WTC11 (cell line): ENCODE results near the gene CD86.

Experiments used
- PRDM15 ChIP-seq: sonication (generic); formaldehyde crosslinking; IDR thresholded peaks from 2 replicates; pipeline ENCODE4 v1.8.0; 2022; ENCODE audit warnings: missing genetic modification reagents
- TF ChIP-seq, protein P1 (sequence below): fragments of 200-600 bp; IDR thresholded peaks from 2 replicates; pipeline ENCODE4 v1.8.0; 2022; ENCODE audit warnings: antibody characterized with exemption

DNA sequence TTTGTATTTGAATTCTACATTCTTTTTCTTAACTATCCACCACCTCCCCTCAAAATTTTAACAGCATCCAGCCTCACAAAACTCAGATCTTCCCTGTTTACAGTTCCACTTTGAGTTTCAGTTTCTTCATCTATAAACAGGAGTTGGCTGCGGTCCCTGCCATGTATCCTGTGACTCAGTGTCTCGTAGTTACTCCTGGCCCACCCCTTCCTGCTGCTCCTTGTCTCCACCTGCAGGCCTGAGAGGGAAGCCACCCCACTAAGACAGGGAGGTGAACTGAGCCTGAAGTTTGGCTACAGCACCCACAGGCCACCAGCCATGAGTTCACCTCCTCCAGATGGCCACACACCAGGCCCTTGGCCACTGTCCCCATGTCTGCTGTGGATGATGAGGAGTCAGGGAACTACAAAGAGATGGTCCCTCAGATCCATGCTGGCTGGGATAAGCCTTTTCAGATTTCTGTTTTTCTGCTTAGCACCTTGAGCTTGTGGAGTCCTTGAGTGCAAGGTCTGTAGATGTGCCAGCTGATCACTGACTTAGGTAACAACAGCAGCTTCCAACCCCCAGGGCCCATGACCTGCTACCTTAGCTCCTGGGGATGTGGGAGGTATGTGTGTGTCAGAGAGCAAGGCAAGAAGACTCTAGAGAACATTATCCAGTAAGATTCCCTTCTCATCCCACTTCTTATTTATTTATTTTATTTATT is 37.5 kb downstream of the CD86 start:
- no peak for TF ChIP-seq PRDM15 (CRISPR knock-in tag)
- TF ChIP-seq, protein P1, sequence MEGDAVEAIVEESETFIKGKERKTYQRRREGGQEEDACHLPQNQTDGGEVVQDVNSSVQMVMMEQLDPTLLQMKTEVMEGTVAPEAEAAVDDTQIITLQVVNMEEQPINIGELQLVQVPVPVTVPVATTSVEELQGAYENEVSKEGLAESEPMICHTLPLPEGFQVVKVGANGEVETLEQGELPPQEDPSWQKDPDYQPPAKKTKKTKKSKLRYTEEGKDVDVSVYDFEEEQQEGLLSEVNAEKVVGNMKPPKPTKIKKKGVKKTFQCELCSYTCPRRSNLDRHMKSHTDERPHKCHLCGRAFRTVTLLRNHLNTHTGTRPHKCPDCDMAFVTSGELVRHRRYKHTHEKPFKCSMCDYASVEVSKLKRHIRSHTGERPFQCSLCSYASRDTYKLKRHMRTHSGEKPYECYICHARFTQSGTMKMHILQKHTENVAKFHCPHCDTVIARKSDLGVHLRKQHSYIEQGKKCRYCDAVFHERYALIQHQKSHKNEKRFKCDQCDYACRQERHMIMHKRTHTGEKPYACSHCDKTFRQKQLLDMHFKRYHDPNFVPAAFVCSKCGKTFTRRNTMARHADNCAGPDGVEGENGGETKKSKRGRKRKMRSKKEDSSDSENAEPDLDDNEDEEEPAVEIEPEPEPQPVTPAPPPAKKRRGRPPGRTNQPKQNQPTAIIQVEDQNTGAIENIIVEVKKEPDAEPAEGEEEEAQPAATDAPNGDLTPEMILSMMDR, result peak; percentile 33; the same call in 1 of the 2 replicates
